Activated CD4-positive, alpha-beta T cell treated with anti-CD3 and anti-CD28 coated beads, Interleukin-2, amount 10 ng/mL, durations not matched to agents 7 days and 5 days (primary cell): ENCODE measurements around the gene TCF21. TPM values are rescaled to one million over a fixed set of nuclear protein-coding genes. Genes with fewer than 3 reads are reported as not detected.
"Not testable (repeated sequence)": the region's sequence is repeated elsewhere in the genome, so short reads cannot be mapped to it uniquely, and the experiment has no call there.

Source experiments
- CTCF ChIA-PET: fragments of 350-600 bp; sonication (Branson Sonifier 250); formaldehyde crosslinking; loops from one replicate; lab custom pipeline; 2021; ENCODE audit warnings: antibody characterized with exemption; lab: Charles Lee
- POLR2A ChIA-PET: fragments of 350-600 bp; sonication (Branson Sonifier 250); formaldehyde crosslinking; loops from one replicate; lab custom pipeline; 2021; ENCODE audit warnings: antibody characterized with exemption; lab: Charles Lee
- DNase-seq: peaks from one replicate; pipeline ENCODE4 v3.0.0-alpha.2; 2020
- H3K27ac Mint-ChIP-seq: one replicate; pipeline ENCODE4 v1.8.0; 2021; ENCODE audit warnings: mild to moderate bottlenecking, moderate library complexity, mixed read lengths
- H3K27me3 Mint-ChIP-seq: one replicate; pipeline ENCODE4 v1.8.0; 2021; ENCODE audit warnings: mixed read lengths
- H3K36me3 Mint-ChIP-seq: one replicate; pipeline ENCODE4 v1.8.0; 2021; ENCODE audit warnings: low read depth, mixed read lengths
- H3K4me1 Mint-ChIP-seq: one replicate; pipeline ENCODE4 v1.8.0; 2021; ENCODE audit warnings: mixed read lengths
- H3K4me3 Mint-ChIP-seq: one replicate; pipeline ENCODE4 v1.8.0; 2021; ENCODE audit warnings: mild to moderate bottlenecking, moderate library complexity, mixed read lengths
- H3K9me3 Mint-ChIP-seq: one replicate; pipeline ENCODE4 v1.8.0; 2021; ENCODE audit warnings: mixed read lengths
- total RNA-seq, 2 experiments: library from RNA; stranded (reverse); gene quantifications; one replicate each; pipeline ENCODE4 v1.2.3, GENCODE V29; 2021

The TCF21 gene
- total RNA-seq, 2 experiments from 2014 or later: not detected

DNA sequence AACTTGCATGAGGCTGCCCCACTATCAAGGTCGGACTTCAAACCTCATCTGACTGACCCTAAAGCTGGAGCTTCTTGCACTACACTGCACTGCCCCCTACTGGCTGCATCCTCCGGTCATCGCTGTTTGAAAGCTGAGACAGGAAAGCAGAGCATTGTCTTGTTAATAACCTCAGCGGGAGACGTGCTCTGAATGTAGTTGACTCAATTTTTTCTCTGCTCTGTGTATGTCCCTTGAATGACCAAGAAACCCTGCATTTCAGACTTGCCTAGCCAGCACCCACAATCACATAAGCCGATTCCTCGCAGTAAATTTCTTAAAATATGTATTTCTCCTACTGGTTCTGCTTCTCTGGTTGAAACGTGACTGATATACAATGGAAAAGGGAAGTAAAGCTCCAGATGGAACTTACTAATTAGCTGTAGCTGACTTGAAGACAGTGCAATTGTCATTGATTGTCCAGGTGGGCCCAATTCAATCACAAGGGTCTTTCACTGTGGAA is 27.8 kb downstream of the TCF21 start:
- peak; percentile 78 for DNase-seq
- Mint-ChIP-seq H3K36me3 (no peaks in the 10 kb centered on the region), H3K27ac (no peak overlapping the region), H3K27me3 (peaks cover 40% of the 10 kb centered on the region), H3K9me3 (no peaks in the 10 kb centered on the region), H3K4me3 (no peak overlapping the region), H3K4me1 (peaks cover 3% of the 10 kb centered on the region)
- ChIA-PET CTCF (interaction anchor here (1.0 to 1.6 kb wide), 7 partner anchors 10 to 183 kb away, joined by 3 to 6 read pairs (median 4); no protein-coding TSS in a partner anchor), POLR2A (no interaction called here)

DNA sequence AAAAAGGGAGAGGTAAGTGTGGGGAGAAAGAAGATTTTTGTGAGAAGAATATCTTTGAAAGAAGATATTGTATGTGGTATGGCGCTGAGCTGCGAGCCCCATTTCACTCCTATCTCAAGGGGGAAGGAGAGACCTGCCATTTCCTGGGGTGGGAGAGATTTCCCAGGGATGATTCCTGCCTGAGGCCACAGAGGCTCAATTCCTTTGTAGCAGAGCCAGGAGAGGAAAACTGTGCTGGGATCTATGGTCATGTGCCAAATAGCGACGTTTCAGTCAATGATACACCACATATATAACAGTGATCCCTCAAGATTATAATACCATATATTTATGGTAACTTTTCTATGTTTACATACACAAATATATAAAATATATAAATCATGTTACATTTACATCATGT is 28.9 kb downstream of the TCF21 start:
- Mint-ChIP-seq H3K9me3 (no peaks in the 10 kb centered on the region), H3K4me3 (no peak overlapping the region), H3K4me1 (peaks cover 3% of the 10 kb centered on the region), H3K27me3 (peaks cover 34% of the 10 kb centered on the region), H3K27ac (no peak overlapping the region), H3K36me3 (no peaks in the 10 kb centered on the region)
- CTCF ChIA-PET: interaction anchor here (1.2 to 1.6 kb wide), 4 partner anchors 11 to 147 kb away, joined by 3 to 6 read pairs (median 4); no protein-coding TSS in a partner anchor
- POLR2A ChIA-PET: no interaction called here
- DNase-seq: no peak

DNA sequence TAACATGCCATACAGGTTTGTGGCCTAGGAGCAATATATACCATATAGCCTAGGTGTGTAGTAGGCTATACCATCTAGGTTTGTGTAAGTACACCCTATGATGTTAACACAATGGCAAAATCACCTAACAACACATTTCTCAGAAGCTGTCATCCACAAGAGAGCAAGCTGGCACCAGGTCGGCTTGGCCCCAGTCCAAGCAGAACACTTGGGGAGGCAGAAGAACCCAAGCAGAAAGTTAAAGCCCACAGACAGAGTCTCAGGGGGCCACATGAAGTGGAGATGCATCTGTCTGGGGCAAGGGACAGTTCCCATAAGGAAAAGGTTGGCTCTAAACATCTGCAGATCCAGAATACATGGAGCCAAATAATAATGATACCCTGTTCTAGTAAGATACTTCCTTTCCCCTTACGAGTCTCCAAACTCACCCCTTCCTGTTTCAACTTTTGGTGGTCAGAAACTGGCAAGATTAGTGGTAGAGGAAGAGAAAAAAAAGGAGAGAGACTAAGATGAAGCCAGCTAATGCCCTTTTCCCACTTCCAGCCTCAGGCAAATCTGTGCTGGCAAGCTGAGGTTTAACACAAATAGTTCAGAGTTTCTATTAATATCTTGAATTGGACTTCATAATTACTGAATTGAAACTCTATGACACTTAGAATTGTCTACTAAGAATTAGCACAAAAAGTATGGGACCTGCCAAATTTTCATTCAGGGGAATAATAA is 29.5 kb downstream of the TCF21 start:
- H3K4me3 Mint-ChIP-seq: no peak overlapping the region
- ChIA-PET POLR2A (no interaction called here), CTCF (no interaction called here)
- H3K27me3 Mint-ChIP-seq: peaks cover 30% of the 10 kb centered on the region
- H3K36me3 Mint-ChIP-seq: no peaks in the 10 kb centered on the region
- H3K27ac Mint-ChIP-seq: no peak overlapping the region
- peaks cover 3% of the 10 kb centered on the region for H3K4me1 Mint-ChIP-seq
- H3K9me3 Mint-ChIP-seq: no peaks in the 10 kb centered on the region
- DNase-seq: no peak

DNA sequence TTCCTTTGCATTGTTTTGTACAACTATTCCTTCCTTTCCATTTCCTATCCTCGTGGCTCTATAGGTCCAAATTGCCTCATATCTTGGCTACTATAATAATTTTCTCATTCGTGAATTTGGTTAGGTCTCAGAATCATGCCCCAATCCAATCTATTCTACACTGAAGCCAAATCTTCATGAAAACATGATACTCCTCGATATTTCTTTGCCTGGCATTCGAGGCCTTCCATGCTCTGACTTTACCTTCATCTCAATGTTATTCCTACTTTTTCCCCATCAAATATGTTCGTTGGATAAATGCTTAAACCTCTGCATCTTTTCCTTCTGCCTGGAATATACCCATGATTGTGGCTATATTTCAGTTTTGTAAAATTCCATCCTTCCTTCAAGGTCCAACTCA is 30.4 kb downstream of the TCF21 start:
- no peak overlapping the region for H3K4me3 Mint-ChIP-seq
- DNase-seq: no peak
- peaks cover 3% of the 10 kb centered on the region for H3K4me1 Mint-ChIP-seq
- ChIA-PET POLR2A (no interaction called here), CTCF (no interaction called here)
- H3K36me3 Mint-ChIP-seq: no peaks in the 10 kb centered on the region
- H3K27ac Mint-ChIP-seq: no peak overlapping the region
- no peaks in the 10 kb centered on the region for H3K9me3 Mint-ChIP-seq
- peaks cover 29% of the 10 kb centered on the region for H3K27me3 Mint-ChIP-seq

DNA sequence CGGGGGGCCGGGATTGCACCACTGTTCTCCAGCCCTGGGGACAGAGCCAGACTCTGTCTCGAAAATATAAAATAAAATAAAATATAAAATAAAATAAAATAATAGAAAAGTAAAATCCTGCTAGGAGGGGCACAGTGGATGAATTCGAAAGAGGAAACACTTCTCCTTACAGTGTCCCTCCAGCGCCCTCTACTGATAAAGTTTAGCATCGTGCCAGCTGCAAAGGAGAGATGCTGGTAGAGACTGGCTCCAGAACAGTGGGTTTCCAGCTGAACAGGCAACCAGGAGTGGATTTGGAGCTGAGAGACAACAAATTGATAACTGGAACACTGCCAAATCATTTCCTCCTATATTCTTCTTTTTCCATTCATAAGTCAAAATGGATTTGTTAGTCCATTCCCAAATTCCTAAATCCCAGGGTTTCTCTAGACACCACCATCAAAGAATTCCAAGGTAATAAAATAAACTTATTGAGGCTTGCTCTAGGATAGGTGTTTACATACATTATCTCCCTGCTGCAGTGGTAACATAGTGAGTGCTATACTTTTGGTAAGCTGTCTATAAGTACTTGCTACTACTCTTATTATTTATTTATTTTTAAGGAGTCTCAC is 32.4 kb downstream of the TCF21 start:
- H3K27ac Mint-ChIP-seq: no peak overlapping the region
- POLR2A ChIA-PET: no interaction called here

DNA sequence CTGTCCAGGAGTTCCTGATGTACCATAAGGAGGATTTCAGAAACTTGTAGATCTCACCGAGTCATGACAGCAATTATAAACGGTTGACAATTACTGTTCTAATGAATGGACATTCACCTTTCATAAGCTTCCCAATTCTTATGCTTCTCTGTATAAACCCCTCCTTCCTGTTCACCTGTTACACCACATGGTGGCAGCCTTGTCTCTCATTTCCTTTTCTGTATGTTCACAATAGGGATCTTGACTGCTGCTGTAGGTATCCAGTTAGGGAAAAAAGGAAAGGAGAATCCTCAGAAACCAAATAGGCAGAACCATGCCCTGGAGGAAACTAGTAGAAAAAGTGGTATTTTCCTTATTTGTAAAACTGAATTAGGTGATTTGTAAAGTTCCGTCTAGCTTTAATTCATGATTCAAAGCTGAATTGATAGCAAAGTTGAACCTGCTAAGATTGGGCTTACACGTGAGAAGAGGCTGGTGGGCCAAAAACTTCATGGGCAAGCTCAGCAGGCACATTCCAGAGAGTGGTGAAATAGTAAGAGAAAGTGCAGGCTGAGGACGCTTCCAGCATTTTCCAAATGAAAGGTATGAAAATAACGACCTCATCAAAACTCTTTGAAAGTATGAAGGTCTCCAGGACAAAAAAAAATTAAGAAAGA is 35.2 kb downstream of the TCF21 start:
- POLR2A ChIA-PET: interaction anchor here (1.4 kb wide), 1 partner anchor 173 kb away, joined by 5 read pairs; no protein-coding TSS in a partner anchor
- Mint-ChIP-seq H3K4me1 (no peaks in the 10 kb centered on the region), H3K36me3 (no peaks in the 10 kb centered on the region), H3K27me3 (peaks cover 44% of the 10 kb centered on the region), H3K4me3 (no peak overlapping the region), H3K27ac (no peak overlapping the region), H3K9me3 (no peaks in the 10 kb centered on the region)
- CTCF ChIA-PET: interaction anchor here (0.7 to 4.2 kb wide), 19 partner anchors 9 to 178 kb away, joined by 3 to 39 read pairs (median 3); partner anchors contain the start of gene TBPL1
- peak; percentile 70 for DNase-seq

More for the DNA sequence above, 32.4 kb downstream of the TCF21 start:
- peak; percentile 80 for DNase-seq
- peaks cover 3% of the 10 kb centered on the region for H3K4me1 Mint-ChIP-seq
- CTCF ChIA-PET: interaction anchor here (0.9 to 4.2 kb wide), 4 partner anchors 9 to 175 kb away, joined by 3 to 39 read pairs (median 3); no protein-coding TSS in a partner anchor
- no peaks in the 10 kb centered on the region for H3K36me3 Mint-ChIP-seq
- H3K9me3 Mint-ChIP-seq: no peaks in the 10 kb centered on the region
- H3K4me3 Mint-ChIP-seq: no peak overlapping the region
- peaks cover 33% of the 10 kb centered on the region for H3K27me3 Mint-ChIP-seq

DNA sequence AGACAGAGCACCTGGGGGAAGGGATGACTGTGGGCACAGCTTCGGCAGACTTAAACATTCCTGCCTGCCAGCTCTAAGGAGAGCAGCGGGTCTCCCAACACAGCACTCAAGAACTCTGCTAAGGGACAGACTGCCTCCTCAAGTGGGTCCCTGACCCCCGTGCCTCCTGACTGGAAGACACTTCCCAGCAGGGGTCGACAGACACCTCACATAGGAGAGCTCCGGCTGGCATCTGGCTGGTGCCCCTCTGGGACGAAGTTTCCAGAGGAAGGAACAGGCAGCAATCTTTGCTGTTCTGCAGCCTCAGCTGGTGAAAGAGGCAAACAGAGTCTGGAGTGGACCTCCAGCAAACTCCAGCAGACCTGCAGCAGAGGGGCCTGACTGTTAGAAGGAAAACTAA is 42.3 kb downstream of the TCF21 start:
- H3K4me3 Mint-ChIP-seq, H3K27ac Mint-ChIP-seq, POLR2A ChIA-PET, DNase-seq, H3K4me1 Mint-ChIP-seq, CTCF ChIA-PET, H3K9me3 Mint-ChIP-seq, H3K36me3 Mint-ChIP-seq: not testable (repeated sequence)
- H3K27me3 Mint-ChIP-seq: peaks cover 48% of the 10 kb centered on the region

DNA sequence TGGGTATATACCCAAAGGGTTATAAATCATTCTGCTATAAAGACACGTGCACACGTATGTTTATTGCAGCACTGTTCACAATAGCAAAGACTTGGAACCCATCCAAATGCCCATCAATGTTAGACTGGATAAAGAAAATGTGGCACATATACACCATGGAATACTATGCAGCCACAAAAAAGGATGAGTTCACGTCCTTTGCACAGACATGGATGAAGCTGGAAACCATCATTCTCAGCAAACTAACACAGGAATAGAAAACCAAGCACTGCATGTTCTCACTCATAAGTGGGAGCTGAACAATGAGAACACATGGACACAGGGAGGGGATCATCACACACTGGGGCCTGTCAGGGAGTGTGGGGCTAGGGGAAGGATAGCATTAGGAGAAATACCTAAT is 47.4 kb downstream of the TCF21 start:
- peaks cover 51% of the 10 kb centered on the region for H3K27me3 Mint-ChIP-seq
- POLR2A ChIA-PET, H3K9me3 Mint-ChIP-seq, CTCF ChIA-PET, H3K27ac Mint-ChIP-seq, H3K4me3 Mint-ChIP-seq, H3K4me1 Mint-ChIP-seq, H3K36me3 Mint-ChIP-seq, DNase-seq: not testable (repeated sequence)

DNA sequence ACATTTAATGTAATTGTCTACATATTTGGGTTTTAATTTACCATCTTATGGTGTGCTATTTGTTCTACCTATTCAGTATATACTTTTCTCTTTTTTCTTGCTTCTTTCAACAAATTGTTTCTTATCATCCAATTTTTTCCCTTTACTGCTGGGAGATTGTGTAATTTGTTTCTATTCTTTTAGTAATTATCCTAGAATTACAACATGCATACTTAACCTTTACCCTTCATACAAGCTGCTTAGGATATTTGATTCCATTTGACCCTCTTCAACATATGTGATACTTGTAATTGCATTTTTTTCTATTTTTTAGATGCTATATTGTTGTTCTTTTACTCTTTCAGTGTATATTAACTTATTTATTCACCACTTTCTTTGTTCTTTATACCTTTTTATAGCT is 49.0 kb downstream of the TCF21 start:
- POLR2A ChIA-PET: no interaction called here
- Mint-ChIP-seq H3K9me3 (peaks cover 5% of the 10 kb centered on the region), H3K27me3 (peaks cover 45% of the 10 kb centered on the region), H3K36me3 (no peaks in the 10 kb centered on the region), H3K4me1 (peaks cover 5% of the 10 kb centered on the region), H3K4me3 (no peak overlapping the region), H3K27ac (no peak overlapping the region)
- no peak for DNase-seq
- CTCF ChIA-PET: interaction anchor here (1.1 to 1.7 kb wide), 2 partner anchors 14 kb away, joined by 3 to 4 read pairs; partner anchors contain the start of gene TBPL1

DNA sequence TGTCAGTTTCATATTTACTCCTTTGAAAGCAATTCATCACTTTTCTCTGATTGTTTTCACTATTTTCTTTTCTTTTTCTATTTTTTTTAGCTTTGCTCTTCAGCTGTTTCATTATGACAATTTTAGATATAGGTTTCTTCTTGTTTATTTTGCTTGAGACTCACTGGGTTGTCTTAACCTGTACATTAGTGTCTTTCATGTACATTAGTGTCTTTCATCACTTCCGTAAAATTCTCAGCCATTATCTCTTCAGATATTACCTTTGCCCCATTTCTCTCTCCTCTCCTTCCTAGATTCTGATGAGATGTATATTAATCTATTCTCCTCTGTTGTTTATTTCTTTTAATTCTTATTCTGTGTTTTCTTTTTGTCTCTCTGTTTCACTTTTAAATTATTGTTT is 49.6 kb downstream of the TCF21 start:
- POLR2A ChIA-PET: no interaction called here
- no peak for DNase-seq
- peaks cover under 1% of the 10 kb centered on the region for H3K9me3 Mint-ChIP-seq
- H3K4me1 Mint-ChIP-seq: peaks cover 5% of the 10 kb centered on the region
- H3K27ac Mint-ChIP-seq: no peak overlapping the region
- H3K4me3 Mint-ChIP-seq: no peak overlapping the region
- H3K27me3 Mint-ChIP-seq: peaks cover 38% of the 10 kb centered on the region
- H3K36me3 Mint-ChIP-seq: no peaks in the 10 kb centered on the region
- CTCF ChIA-PET: interaction anchor here (1.1 to 1.7 kb wide), 2 partner anchors 14 kb away, joined by 3 to 4 read pairs; partner anchors contain the start of gene TBPL1

DNA sequence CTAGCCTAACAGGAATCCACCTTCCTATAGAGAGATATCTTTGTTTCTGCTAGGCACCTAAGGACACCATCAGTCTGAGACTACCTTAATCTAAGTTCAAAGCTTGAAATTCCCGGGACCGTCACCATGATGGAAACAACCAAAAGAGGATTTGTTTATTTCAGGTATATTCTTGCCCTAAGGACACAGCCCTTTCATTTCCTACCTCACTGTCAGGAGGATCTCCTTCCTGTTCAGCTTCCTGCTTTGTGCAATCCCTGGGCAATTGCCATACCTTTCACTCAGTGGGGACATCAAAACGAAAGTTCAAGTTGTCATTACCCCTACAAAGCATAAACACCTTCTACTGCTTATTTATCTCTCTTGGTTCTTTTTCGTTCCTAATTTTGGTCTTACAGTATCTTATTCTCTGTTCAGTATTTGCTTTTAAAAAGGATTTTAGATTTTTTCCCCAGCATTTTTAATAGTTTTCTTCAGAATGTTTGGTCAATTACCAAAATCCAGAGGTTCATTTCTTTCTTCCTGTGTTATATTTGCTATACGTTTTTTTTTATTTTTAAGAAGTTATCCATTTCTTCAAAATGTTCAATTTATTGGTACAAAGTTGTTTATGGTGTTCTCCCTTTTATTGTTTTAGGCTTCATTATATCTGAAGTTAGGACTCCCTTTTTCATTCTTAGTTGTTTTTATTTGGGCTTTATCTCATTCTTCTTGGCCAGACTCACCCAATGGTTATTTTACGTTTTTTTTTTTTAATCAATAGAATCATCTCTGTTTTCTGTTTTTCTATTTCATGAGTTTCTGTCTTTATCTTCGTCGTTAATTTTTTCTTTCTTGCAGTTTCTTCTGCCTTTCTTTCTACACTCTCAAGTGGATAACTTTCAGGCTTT is 51.1 kb downstream of the TCF21 start:
- DNase-seq: no peak
- CTCF ChIA-PET: no interaction called here
- peaks cover 5% of the 10 kb centered on the region for H3K4me1 Mint-ChIP-seq
- H3K27me3 Mint-ChIP-seq: peaks cover 28% of the 10 kb centered on the region
- H3K4me3 Mint-ChIP-seq: no peak overlapping the region
- POLR2A ChIA-PET: no interaction called here
- no peaks in the 10 kb centered on the region for H3K9me3 Mint-ChIP-seq
- no peak overlapping the region for H3K27ac Mint-ChIP-seq
- no peaks in the 10 kb centered on the region for H3K36me3 Mint-ChIP-seq
